Neutrophil (primary cell): ENCODE data around the gene SLX9.

Source experiments
- H3K27ac ChIP-seq: fragments of 200-600 bp; sonication (generic); 2 replicates; pipeline ENCODE4 v1.5.1; 2016; ENCODE audit warnings: mild to moderate bottlenecking, moderate library complexity
- H3K27me3 ChIP-seq: fragments of 200-600 bp; sonication (generic); 2 replicates; pipeline ENCODE4 v1.6.0; 2016; ENCODE audit warnings: mild to moderate bottlenecking
- H3K36me3 ChIP-seq: fragments of 200-600 bp; sonication (generic); 2 replicates; pipeline ENCODE4 v1.5.1; 2017
- H3K4me1 ChIP-seq, 2 experiments: fragments of 200-600 bp in 1 of 2; sonication (generic) in 1 of 2; 1 replicate in 1 of 2; 2 replicates in 1 of 2; pipeline versions ENCODE4 v1.5.1 to v1.6.1; 2013 to 2016; ENCODE audit warnings: low read depth in 1 of 2, low read length in 1 of 2, mild to moderate bottlenecking in 1 of 2, moderate library complexity in 1 of 2; ENCODE audit not compliant: control insufficient read depth in 1 of 2, insufficient read depth in 1 of 2
- H3K4me3 ChIP-seq, 2 experiments: fragments of 200-600 bp in 1 of 2; sonication (generic) in 1 of 2; 1 replicate in 1 of 2; 2 replicates in 1 of 2; pipeline ENCODE4 v1.5.1; 2013 to 2016; ENCODE audit warnings: low read depth in 1 of 2, low read length in 1 of 2, mild to moderate bottlenecking in 1 of 2, moderate library complexity in 1 of 2
- H3K9me3 ChIP-seq: fragments of 200-600 bp; sonication (generic); 2 replicates; pipeline ENCODE4 v1.5.1; 2016
- TF ChIP-seq, protein P1 (sequence below): fragments of 200-600 bp; sonication (generic); IDR thresholded peaks from 2 replicates; pipeline ENCODE4 v1.5.1; 2016; ENCODE audit warnings: antibody characterized with exemption

Gene SLX9

DNA sequence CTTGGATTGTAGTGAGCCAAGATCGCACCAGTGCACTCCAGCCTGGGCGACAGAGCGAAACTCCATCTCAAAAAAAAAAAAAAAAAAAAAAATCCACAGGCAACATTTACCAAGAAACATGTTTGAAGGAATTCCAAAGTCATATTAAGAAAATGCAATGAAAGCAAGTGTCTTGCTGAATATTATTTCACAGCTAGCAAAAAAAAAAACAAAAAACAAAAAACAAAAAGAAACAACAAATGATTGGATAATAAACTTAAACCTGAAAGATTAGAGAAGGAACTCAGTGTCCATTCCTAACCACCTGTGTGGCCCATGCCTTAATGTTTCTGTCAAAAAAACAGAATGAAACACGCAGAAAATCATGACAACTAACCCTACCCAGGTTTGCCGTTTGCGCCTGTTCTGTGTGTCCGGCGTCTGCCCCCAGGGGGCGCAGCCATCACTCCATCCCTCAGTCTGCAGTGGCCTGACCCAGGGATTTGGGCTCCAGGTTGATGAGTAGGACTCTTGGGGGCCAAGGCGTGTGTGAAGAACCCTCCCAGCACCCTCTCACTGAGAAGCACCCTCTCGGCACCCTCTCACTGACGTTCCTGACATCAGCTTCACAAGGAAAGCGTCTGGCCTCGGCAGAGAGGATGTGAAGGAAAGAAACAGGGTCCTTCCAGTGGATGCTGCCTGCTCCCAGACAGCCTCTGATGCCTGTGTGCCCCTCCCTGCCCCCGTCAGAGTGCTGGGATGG is 47.1 kb upstream of the SLX9 start:
- H3K9me3 ChIP-seq, result no peaks in the 10 kb centered on the region
- H3K4me3 ChIP-seq, result no peak overlapping the region
- TF ChIP-seq, protein P1, sequence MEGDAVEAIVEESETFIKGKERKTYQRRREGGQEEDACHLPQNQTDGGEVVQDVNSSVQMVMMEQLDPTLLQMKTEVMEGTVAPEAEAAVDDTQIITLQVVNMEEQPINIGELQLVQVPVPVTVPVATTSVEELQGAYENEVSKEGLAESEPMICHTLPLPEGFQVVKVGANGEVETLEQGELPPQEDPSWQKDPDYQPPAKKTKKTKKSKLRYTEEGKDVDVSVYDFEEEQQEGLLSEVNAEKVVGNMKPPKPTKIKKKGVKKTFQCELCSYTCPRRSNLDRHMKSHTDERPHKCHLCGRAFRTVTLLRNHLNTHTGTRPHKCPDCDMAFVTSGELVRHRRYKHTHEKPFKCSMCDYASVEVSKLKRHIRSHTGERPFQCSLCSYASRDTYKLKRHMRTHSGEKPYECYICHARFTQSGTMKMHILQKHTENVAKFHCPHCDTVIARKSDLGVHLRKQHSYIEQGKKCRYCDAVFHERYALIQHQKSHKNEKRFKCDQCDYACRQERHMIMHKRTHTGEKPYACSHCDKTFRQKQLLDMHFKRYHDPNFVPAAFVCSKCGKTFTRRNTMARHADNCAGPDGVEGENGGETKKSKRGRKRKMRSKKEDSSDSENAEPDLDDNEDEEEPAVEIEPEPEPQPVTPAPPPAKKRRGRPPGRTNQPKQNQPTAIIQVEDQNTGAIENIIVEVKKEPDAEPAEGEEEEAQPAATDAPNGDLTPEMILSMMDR, result peak; percentile 85
- H3K36me3 ChIP-seq, result peaks cover 99% of the 10 kb centered on the region
- H3K27ac ChIP-seq, result peak overlapping the region; percentile 93
- peaks cover 7 to 9% of the 10 kb centered on the region in 2 experiments for H3K4me1 ChIP-seq
- H3K27me3 ChIP-seq, result no peaks in the 10 kb centered on the region

DNA sequence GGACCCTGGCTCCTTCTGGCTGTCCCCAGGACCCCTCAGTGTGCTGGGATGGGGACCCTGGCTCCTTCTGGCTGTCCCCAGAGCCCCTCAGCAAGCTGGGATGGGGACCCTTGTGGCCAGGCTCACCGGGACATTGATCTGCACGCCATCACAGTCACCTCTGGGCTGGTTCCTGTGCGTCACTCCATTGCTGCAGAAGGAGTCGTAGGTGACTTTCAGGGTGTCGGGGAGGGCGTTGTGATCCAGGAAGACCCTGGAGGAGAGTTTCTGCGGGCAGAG is 46.6 kb upstream of the SLX9 start:
- Histone ChIP-seq H3K27ac (peak overlapping the region; percentile 93), H3K36me3 (peaks cover 99% of the 10 kb centered on the region), H3K27me3 (no peaks in the 10 kb centered on the region), H3K9me3 (no peaks in the 10 kb centered on the region), H3K4me3 (no peak overlapping the region), H3K4me1 (peaks cover 7 to 9% of the 10 kb centered on the region in 2 experiments)
- TF ChIP-seq, protein P1, result no peak

DNA sequence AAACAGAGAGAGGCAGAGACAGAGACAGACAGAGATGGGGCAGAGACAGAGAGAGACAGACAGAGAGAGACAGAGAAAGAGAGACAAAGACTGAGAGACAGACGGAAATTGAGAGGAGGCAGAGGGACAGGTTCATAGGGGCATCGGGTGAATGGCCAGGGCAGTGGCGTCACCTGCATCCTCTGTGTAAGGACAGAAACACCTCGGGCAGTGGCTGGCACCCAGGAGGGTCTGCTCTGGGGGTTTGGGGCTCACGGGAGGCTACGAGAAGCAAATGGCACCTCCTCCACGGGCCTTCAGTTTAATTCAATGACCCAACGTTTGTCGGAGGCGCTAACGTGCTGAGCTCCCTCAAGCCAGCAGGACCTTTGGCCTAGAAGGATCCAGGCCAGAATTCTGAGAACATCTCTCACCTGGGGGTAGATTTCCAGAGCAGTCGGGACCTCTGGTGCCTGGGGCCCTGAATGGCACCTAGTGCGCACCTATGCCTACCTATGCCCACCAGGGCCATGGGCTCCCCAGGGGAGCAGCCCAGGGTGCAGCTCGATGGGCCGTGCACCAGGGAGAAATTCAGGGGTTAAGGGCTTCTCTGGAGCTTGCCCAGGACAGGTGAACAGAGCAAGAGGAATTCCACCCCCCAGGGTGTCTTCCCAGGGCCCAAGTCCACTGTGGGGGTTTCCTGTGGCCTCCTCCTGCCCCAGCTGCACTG is 45.7 kb upstream of the SLX9 start:
- Histone ChIP-seq H3K9me3 (no peaks in the 10 kb centered on the region), H3K4me1 (peaks cover 7 to 9% of the 10 kb centered on the region in 2 experiments), H3K4me3 (no peak overlapping the region), H3K27ac (peak overlapping the region; percentile 93), H3K36me3 (peaks cover 99% of the 10 kb centered on the region), H3K27me3 (no peaks in the 10 kb centered on the region)
- TF ChIP-seq, protein P1, result no peak

DNA sequence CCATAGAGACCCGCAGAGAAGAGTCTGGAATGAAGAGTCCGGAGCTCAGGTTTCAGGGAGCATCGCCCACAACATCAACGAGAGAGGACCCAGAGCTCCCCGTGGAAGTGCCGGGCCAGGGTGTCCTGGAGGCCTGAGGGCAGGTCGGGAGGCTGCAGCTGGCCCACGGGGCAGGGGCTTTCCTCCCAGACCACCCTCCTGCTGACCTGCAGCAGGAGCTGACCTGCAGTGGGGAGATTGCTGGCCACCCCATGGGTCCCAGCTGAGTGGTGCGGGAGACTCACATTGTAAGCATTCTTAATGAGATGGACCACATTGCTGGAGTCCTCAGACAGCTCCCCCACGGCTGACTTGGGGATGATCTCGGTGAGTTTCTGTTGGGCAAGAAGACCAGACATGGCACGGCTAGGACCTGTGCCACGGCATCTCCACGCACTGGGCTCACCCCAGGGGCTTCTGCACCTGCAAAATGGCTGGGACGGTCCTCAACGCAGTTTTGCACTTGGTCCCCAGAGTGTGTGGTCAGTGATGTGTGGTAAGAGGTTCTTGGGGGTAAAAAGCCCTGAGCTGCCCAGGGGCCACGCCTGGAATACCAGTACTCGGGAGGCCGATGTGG is 45.0 kb upstream of the SLX9 start:
- Histone ChIP-seq H3K4me1 (peaks cover 7 to 9% of the 10 kb centered on the region in 2 experiments), H3K27ac (peak overlapping the region; percentile 93), H3K9me3 (no peaks in the 10 kb centered on the region), H3K27me3 (no peaks in the 10 kb centered on the region), H3K4me3 (no peak overlapping the region), H3K36me3 (peaks cover 99% of the 10 kb centered on the region)
- TF ChIP-seq, protein P1, result no peak

DNA sequence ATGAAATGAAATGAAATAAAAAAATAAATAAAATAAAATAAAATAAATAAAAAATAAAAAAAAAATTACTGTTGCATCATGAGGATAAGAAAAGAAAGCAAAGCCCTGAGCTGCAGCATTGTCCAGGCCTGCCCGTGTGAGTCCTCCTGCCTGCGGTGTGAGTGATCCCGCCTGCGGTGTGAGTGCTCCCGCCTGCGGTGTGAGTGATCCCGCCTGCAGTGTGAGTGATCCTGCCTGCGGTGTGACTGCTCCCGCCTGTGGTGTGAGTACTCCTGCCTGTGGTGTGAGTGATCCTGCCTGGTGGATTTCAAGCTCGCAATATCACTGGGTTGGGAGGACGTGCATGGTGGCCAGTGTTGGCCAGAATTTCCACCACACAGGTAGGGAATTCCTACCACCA is 44.0 kb upstream of the SLX9 start:
- H3K36me3 ChIP-seq, result peaks cover 99% of the 10 kb centered on the region
- H3K4me1 ChIP-seq, result peaks cover 7 to 9% of the 10 kb centered on the region in 2 experiments
- TF ChIP-seq, protein P1, result no peak
- H3K27ac ChIP-seq, result peak overlapping the region; percentile 63
- H3K9me3 ChIP-seq, result no peaks in the 10 kb centered on the region
- no peaks in the 10 kb centered on the region for H3K27me3 ChIP-seq
- no peak overlapping the region for H3K4me3 ChIP-seq
